ENCODE data around the gene DOCK1. TPM values are rescaled to one million over a fixed set of nuclear protein-coding genes. Genes with fewer than 3 reads are reported as not detected.

Gene DOCK1
- total RNA-seq, 1 donor from 2014 or later = 16.8 TPM

- intact Hi-C loops (cut with micrococcal nuclease) = no loop called here
- DNase-seq = no peak
- Histone ChIP-seq H3K27ac (replicated peaks) (no peak overlapping the region), H3K9me3 (replicated peaks) (no peaks in the 10 kb centered on the region), H3K4me3 (no peak overlapping the region), H3K27me3 (ENCODE audit: low read depth) (no peaks in the 10 kb centered on the region), H3K4me1 (no peaks in the 10 kb centered on the region), H3K36me3 (peaks cover 43% of the 10 kb centered on the region)
- no peak for TF ChIP-seq CTCF (IDR thresholded peaks at IDR 0.05; ENCODE audit: borderline replicate concordance)
Observed at GRCh38 chr10:127374074-127374680, 468.9 kb downstream of the DOCK1 start.

GRCh38 chr10:127374901-127375300 lies 469.7 kb downstream of the DOCK1 start:
- no peak for DNase-seq
- no peak for TF ChIP-seq CTCF (IDR thresholded peaks at IDR 0.05; ENCODE audit: borderline replicate concordance)
- Histone ChIP-seq H3K27ac (replicated peaks) (no peak overlapping the region), H3K27me3 (ENCODE audit: low read depth) (no peaks in the 10 kb centered on the region), H3K36me3 (peaks cover 43% of the 10 kb centered on the region), H3K4me3 (no peak overlapping the region), H3K9me3 (replicated peaks) (no peaks in the 10 kb centered on the region), H3K4me1 (no peaks in the 10 kb centered on the region)
- intact Hi-C loops (cut with micrococcal nuclease) = no loop called here

- H3K36me3 ChIP-seq = peaks cover 43% of the 10 kb centered on the region
- H3K4me1 ChIP-seq = no peaks in the 10 kb centered on the region
- no peak overlapping the region for H3K4me3 ChIP-seq
- no peak for TF ChIP-seq CTCF (IDR thresholded peaks at IDR 0.05; ENCODE audit: borderline replicate concordance)
- no peak for DNase-seq
- H3K9me3 ChIP-seq (replicated peaks) = no peaks in the 10 kb centered on the region
- intact Hi-C loops (cut with micrococcal nuclease) = no loop called here
- no peaks in the 10 kb centered on the region for H3K27me3 ChIP-seq (ENCODE audit: low read depth)
- H3K27ac ChIP-seq (replicated peaks) = no peak overlapping the region
Observed at GRCh38 chr10:127375461-127375860, 470.2 kb downstream of the DOCK1 start.

GRCh38 chr10:127376071-127376470 lies 470.8 kb downstream of the DOCK1 start:
- peaks cover 43% of the 10 kb centered on the region for H3K36me3 ChIP-seq

GRCh38 chr10:127378628-127379027 lies 473.4 kb downstream of the DOCK1 start:
- H3K4me3 ChIP-seq = no peak overlapping the region
- peaks cover 51% of the 10 kb centered on the region for H3K36me3 ChIP-seq
- DNase-seq = no peak
- no peaks in the 10 kb centered on the region for H3K4me1 ChIP-seq
- H3K27ac ChIP-seq (replicated peaks) = no peak overlapping the region
- no peaks in the 10 kb centered on the region for H3K9me3 ChIP-seq (replicated peaks)
- intact Hi-C loops (cut with micrococcal nuclease) = no loop called here
- no peak for TF ChIP-seq CTCF (IDR thresholded peaks at IDR 0.05; ENCODE audit: borderline replicate concordance)
- no peaks in the 10 kb centered on the region for H3K27me3 ChIP-seq (ENCODE audit: low read depth)

More at GRCh38 chr10:127376071-127376470, 470.8 kb downstream of the DOCK1 start:
- Histone ChIP-seq H3K9me3 (replicated peaks) (no peaks in the 10 kb centered on the region), H3K4me1 (no peaks in the 10 kb centered on the region), H3K27ac (replicated peaks) (no peak overlapping the region), H3K4me3 (no peak overlapping the region), H3K27me3 (ENCODE audit: low read depth) (no peaks in the 10 kb centered on the region)
- intact Hi-C loops (cut with micrococcal nuclease) = no loop called here
- TF ChIP-seq CTCF (IDR thresholded peaks at IDR 0.05; ENCODE audit: borderline replicate concordance) = no peak
- no peak for DNase-seq

Measured in left ventricle myocardium inferior (tissue), 1 donor.